HG03442 (cell line): ENCODE data around the gene ADCY1.
"Not testable (repeated sequence)": the region's sequence is repeated elsewhere in the genome, so short reads cannot be mapped to it uniquely, and the experiment has no call there.

ENCODE experiments used
- ATAC-seq: cut with Tn5 transposase; IDR thresholded peaks from one replicate; pipeline ENCODE4 v1.9.1; 2021; ENCODE audit warnings: mild to moderate bottlenecking, moderate library complexity; ENCODE audit not compliant: unreplicated experiment

Gene ADCY1

GRCh38 chr7:45708046-45708950 is 134.1 kb downstream of the ADCY1 start:
- ATAC-seq = no peak

DNA sequence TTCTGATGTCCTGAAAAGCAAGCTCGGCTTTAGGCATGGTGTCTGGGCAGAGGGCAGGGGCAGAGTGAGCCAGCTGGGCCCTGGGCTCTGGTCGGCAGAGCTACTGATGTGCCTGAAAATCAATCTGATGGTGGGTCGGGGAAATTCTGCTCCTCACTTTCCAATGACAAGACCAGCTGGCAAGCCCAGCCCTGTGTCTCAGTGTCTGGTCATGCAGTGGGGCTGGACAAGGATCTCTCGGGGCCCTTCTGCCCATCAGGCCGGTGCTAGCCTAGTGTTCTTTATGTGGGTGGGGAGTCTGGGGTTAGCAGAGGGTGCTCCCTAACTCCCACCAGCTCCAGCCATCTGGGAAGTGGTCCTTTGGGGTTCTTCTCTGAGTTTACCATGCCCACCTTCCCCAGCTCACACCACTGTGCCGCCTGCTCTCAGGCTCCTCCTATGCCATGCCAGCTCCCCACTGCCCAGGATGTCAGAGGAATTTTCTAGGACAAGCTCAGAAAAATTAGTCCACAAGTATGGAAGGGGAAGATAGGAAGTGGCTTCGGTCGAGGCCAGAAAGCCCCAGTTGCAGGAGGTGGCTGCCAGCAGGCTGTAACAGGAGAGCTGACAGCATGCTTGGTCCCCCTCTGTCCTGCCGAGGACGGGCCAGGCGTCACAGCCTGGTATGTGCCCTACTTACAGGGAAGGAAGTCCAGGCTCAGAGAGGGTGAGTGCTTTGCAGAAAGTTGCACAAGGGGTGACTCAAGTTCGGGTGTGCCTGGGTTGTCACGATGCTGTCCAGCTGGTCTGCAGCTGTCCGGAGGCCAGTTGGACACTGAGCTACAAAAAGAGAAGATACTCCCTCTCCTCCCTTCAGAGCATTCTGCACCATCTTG is 135.2 kb downstream of the ADCY1 start:
- no peak for ATAC-seq

- ATAC-seq = no peak
These were observed 136.3 kb downstream of the ADCY1 start for GRCh38 chr7:45710271-45711160.

GRCh38 chr7:45711161-45711490 is 137.0 kb downstream of the ADCY1 start:
- no peak for ATAC-seq

DNA sequence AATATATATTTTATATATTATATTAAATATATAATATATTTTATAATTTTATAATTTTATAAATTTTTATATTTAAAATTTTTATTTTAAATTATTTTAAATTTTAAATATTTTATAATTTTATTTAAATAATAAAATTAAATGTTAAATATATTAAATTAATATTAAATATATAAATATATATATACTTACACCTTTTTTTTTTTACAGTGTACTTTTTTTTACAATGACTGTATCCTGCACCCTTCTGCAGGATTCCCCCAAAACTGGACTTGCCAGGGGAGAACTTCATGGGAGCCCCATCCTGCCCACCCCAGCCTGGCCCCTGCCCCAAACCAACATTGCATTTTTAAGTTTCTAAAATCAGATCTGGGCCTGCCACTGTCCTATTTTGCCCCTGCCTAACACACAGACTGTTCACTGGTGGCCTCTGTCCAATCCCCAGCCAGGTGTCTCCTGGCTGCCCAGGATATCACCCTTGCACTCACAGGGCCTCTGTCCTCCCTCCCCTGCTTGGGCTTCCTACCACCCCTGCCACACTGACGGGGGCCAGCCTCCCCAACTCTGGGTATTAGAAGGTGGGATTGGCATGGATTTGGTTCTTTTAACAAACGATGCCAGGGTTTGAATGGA is 138.0 kb downstream of the ADCY1 start:
- ATAC-seq = no peak

DNA sequence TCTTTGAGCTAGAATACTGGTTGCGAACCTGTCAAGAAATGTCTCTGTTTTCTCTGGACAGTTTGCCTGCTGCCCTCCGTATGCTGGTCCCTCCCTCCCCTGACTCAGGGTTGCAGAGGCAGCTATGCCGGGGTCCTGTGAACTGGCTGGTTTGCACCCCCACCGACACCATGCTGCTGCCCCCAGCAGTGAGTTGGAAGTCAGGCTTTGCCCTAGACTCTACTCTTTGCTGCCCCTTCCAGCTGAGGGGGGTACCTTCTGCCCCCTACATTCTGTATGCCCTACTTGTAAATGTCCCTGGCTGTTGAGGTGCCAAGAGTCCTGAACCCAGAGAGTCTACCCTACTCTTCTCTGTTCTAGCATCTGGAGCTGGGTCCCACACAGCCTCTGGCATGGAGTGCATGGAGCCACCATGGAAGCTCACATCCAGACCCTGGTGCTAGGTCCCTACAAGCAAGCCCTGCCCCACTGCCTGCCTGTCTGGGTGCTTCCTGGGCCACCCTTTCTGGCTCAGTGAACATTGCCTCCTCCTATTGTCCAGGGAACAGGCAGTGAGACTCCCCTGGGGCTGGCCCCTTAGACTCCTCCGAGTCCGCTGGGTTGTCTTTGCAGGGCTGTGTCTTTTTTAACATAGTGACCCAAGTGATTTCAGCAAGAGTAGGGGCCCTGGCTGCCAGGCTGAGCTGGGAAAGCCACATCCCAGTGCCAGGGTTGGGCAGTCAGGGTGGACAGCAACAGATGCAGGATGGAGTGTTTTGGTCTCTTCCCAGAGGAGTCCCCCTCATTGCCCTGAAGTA is 138.9 kb downstream of the ADCY1 start:
- ATAC-seq = no peak

DNA sequence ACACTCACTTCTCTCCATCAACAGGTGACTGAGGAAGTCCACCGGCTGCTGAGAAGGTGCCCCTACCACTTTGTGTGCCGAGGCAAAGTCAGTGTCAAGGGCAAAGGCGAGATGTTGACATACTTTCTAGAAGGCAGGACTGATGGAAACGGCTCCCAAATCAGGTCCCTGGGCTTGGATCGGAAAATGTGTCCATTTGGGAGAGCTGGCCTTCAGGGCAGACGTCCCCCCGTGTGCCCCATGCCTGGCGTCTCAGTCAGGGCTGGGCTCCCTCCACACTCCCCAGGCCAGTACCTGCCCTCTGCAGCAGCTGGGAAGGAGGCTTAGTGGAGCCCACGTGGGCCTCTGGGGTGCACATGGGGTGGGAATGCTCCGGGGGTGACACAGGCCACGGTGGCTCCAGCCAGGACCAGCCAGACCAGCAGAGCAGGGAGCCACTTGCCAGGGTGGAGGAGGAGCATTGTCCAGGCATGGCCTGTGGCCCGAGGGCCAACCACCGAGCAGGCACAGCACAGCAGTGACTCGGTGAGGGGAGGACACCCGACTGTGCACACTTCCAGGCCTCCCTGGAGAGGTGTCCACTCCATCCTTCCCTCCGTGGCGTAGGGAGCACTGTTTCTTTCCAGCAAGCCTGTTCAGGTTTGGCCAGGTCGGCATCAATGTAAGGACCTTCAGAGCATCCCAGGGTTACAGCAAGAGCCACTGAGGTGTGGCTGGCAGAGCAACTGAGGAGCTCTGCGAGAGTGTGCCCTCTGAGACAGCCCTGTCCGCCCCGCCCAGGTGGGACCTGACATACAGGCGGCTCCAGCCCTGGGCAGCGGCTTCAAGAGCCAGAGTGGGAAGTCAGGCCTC is 139.7 kb downstream of the ADCY1 start:
- ATAC-seq = no peak

GRCh38 chr7:45714521-45714820 is 140.3 kb downstream of the ADCY1 start:
- no peak for ATAC-seq

GRCh38 chr7:45715471-45716352 is 141.5 kb downstream of the ADCY1 start:
- no peak for ATAC-seq

- no peak for ATAC-seq
These were observed 142.4 kb downstream of the ADCY1 start for GRCh38 chr7:45716380-45717203.

DNA sequence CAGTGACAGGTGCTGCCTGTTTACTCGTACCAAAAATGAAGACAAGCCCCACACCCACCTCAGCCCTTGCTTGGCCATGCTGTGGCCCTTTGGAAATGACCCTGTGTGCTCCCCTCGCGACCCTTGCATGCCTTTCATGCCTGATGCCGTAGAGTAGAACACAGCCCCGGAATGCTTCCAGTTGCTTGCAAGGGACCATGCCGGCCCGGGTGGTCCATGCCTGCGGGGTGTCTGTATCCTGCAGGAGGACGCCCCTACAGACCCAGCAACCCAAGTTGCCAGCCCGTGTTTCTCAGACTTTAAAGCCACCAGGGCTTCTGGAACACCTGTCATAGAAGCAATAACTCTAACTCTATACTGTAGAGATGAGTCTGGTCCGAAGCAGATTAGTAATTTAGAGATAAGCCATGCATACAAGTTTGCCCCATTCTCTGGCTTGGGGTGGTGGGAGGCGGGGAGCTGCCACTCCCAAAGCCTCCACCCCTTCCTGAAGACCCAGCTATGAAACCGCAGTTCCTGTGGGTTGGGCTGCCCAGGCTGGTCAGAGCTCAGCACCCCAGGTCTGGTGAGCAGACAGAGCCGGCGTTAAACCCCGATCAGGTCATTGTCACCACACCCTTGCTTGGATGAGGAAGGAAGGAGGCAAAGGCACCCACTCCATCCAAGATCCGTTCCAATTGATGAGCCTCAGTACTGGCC is 143.5 kb downstream of the ADCY1 start:
- ATAC-seq = no peak

- no peak for ATAC-seq
These were observed 144.5 kb downstream of the ADCY1 start for GRCh38 chr7:45718464-45719330.

DNA sequence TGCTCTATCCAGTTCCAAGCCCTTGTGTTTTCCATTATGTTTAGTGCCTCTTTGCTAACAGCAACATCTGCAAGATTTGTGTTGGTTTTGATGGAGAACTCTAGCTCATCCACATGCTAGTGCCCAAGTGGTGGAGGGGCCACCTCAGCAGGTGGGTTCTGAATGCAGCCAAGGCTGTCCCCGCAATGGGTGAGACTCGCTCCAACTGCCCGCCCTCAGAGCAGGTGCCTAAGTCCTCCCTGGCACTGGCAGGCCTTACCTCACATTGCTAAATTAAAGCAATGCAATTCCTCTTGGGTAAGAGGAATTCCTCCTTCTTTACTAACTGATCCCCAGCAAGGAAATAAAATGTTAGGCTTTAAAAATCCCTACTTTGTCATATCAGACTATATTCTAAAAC is 146.8 kb downstream of the ADCY1 start:
- no peak for ATAC-seq

- ATAC-seq = no peak
These were observed 147.8 kb downstream of the ADCY1 start for GRCh38 chr7:45721686-45722598.

DNA sequence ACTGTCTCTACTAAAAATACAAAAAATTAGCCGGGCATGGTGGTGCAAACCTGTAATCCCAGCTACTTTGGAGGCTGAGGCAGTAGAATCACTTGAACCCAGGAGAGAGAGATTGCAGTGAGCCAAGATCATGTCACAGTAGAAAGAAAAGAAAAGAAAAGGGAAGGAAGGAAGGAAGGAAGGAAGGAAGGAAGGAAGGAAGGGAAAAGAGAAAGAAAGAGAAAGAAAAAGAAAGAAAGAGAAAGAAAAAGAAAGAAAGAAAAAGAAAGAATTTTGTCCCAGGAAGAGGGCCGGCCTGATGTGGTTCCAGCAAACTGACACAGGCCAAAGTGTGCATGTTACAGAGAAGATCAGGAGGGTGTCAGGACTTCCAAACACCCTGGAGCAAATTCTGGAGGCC is 151.1 kb downstream of the ADCY1 start:
- not testable (repeated sequence) for ATAC-seq
